C4-2B (cell line): ENCODE data around the gene DUSP23.

Source experiments
- CTCF ChIP-seq: fragments of 450-650 bp; conservative IDR thresholded peaks from 2 replicates; pipeline ENCODE4 v1.5.1; 2017; ENCODE audit warnings: mild to moderate bottlenecking
- ZFX ChIP-seq: fragments of 450-650 bp; IDR thresholded peaks from 2 replicates; pipeline ENCODE4 v1.6.1; 2017

DNA sequence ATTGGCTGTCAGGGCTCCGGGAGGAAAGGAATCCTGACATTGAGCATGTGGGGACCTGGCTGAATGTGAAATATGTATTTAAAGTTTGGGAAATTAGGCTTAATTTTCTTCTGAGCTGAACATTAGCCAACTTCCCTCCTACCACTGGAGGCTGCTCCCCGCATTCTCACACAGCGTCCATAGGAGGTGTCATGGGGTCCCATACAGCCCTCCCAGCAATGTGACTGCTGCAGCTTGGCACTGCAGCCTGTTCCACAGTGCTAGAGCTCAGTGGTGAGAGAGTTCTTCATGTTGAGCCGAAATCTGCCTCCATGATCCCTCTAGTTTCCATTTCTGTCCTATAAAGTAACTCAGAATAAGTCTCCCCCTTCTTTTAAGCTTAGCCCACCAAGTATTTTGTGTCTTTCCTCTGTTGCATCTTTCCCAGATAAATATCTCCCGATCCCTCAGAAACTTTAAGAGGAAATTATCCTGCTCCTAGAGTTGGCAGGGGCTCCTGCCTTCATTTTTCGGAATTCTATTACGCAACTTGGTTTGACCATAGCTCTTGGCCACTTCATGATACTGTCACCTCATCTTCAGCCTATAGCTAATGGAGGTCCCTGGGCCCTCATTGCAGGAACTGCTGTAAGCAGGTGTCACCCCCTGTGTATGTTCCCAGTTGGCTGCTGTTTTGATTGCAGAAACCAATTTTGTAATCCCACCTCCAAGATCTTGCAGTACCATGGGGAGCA, 23.4 kb downstream of the DUSP23 start:
- TF ChIP-seq CTCF (no peak), ZFX (no peak)
